Measurements from ENCODE around the gene TRAPPC2B.

DNA sequence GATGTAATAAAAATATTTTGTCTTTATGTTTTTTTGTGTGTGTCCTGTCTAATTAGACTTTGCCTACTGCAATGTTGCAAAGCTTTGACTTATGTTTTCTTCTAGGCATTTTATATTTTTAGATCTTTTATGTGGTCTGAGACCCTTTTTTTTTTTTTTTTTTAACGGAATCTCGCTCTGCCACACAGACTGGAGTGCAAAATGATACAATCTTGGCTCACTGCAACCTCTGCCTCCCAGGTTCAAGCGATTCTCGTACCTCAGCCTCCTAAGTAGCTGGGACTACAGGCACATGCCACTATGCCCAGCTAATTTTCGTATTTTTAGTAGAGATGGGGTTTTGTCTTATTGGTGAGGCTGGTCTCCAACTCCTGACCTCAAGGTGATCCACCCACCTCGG is 20.8 kb upstream of the TRAPPC2B start:
- TF ChIP-seq, protein P1, sequence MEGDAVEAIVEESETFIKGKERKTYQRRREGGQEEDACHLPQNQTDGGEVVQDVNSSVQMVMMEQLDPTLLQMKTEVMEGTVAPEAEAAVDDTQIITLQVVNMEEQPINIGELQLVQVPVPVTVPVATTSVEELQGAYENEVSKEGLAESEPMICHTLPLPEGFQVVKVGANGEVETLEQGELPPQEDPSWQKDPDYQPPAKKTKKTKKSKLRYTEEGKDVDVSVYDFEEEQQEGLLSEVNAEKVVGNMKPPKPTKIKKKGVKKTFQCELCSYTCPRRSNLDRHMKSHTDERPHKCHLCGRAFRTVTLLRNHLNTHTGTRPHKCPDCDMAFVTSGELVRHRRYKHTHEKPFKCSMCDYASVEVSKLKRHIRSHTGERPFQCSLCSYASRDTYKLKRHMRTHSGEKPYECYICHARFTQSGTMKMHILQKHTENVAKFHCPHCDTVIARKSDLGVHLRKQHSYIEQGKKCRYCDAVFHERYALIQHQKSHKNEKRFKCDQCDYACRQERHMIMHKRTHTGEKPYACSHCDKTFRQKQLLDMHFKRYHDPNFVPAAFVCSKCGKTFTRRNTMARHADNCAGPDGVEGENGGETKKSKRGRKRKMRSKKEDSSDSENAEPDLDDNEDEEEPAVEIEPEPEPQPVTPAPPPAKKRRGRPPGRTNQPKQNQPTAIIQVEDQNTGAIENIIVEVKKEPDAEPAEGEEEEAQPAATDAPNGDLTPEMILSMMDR (IDR thresholded peaks at IDR 0.05) = no peak
- TF ChIP-seq POLR2A (IDR thresholded peaks at IDR 0.05) = no peak

Data from testis (tissue), 2 donors.